ENCODE measurements around the gene DOK7. TPM values are rescaled to one million over a fixed set of nuclear protein-coding genes. Genes with fewer than 3 reads are reported as not detected.

Gene DOK7
- total RNA-seq, 1 experiment from 2014 or later = 5.3 TPM

DNA sequence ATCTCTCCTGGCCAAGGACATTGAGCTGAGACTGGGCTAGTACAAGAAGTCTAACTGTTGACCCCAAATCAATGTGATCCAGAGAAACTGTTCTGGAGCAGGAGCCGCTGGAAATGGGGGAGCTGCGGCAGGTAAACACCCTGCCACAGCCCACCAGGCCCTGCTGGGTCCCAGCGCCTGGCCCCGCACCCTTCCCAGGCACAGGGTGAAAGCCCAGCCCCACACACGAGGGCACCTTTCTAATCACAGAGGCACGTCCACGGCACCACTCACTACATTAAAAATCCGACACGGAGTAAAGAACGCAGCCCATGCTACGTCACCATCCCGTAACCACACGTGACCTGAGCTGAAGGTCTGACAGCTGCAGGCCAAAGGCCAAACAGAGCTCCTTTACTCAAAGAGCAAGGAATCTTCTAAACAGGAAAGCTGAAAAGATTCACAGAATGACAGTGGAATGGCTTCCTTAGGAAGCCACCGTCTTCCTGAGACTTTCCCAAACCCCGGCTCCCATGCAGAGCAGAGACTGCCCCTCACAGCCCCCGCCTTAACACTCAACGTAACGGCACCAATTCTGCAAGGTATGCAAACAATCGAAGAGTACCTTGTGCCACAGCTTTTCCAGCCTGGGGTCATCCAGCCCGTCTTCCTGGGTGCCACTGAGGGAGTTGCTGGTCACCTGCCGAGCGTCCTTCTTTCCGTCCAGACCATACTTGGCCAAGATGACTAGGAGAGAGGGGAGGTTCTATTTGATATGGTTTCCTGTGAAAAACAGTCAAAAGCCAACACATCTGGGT, 56.6 kb downstream of the DOK7 start:
- CTCF ChIA-PET = interaction anchor here (0.7 kb wide), 1 partner anchor 13 kb away, joined by 4 read pairs; no protein-coding TSS in a partner anchor
- intact Hi-C loops (cut with micrococcal nuclease) = no loop called here
- DNase-seq (ENCODE audit: unreplicated experiment) = no peak
- H3K27me3 Mint-ChIP-seq (ENCODE audit: insufficient read depth, unreplicated experiment) = no peaks in the 10 kb centered on the region
- no peak overlapping the region for H3K27ac Mint-ChIP-seq (ENCODE audit: low read depth, unreplicated experiment)
- H3K36me3 Mint-ChIP-seq (ENCODE audit: insufficient read depth, unreplicated experiment) = peaks cover 59% of the 10 kb centered on the region
- POLR2A ChIA-PET = no interaction called here
- no peaks in the 10 kb centered on the region for H3K4me1 Mint-ChIP-seq (ENCODE audit: insufficient read depth, unreplicated experiment)
- no peak overlapping the region for H3K4me3 Mint-ChIP-seq (ENCODE audit: unreplicated experiment)
- no TSS peak for BruUV-seq (replicated peaks)
- TF ChIP-seq, protein P1, sequence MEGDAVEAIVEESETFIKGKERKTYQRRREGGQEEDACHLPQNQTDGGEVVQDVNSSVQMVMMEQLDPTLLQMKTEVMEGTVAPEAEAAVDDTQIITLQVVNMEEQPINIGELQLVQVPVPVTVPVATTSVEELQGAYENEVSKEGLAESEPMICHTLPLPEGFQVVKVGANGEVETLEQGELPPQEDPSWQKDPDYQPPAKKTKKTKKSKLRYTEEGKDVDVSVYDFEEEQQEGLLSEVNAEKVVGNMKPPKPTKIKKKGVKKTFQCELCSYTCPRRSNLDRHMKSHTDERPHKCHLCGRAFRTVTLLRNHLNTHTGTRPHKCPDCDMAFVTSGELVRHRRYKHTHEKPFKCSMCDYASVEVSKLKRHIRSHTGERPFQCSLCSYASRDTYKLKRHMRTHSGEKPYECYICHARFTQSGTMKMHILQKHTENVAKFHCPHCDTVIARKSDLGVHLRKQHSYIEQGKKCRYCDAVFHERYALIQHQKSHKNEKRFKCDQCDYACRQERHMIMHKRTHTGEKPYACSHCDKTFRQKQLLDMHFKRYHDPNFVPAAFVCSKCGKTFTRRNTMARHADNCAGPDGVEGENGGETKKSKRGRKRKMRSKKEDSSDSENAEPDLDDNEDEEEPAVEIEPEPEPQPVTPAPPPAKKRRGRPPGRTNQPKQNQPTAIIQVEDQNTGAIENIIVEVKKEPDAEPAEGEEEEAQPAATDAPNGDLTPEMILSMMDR (IDR thresholded peaks at IDR 0.05; ENCODE audit: unreplicated experiment) = no peak
- no peaks in the 10 kb centered on the region for H3K9me3 Mint-ChIP-seq (ENCODE audit: unreplicated experiment)

DNA sequence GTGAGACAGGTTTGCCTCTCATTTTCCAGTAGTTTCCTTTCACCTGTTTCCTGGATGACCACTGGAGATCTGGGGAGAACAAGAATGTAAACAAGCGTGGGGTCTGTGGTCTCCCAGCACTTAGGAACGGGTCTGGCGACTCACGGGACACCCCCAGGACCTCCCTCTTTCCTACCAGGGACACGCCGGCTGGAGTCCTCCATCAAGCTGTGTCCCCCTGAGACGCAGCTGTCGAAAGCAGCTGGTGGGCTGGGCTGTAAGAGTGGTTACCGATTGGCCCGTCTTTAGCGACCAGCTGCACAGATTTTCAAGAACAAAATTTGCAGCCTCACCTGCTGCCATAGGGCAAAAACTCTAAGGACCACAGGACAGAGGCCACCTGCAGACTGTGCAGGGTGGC, 57.2 kb downstream of the DOK7 start:
- Mint-ChIP-seq H3K4me3 (ENCODE audit: unreplicated experiment) (no peak overlapping the region), H3K27me3 (ENCODE audit: insufficient read depth, unreplicated experiment) (no peaks in the 10 kb centered on the region), H3K27ac (ENCODE audit: low read depth, unreplicated experiment) (no peak overlapping the region), H3K4me1 (ENCODE audit: insufficient read depth, unreplicated experiment) (no peaks in the 10 kb centered on the region), H3K9me3 (ENCODE audit: unreplicated experiment) (no peaks in the 10 kb centered on the region), H3K36me3 (ENCODE audit: insufficient read depth, unreplicated experiment) (peaks cover 57% of the 10 kb centered on the region)
- intact Hi-C loops (cut with micrococcal nuclease) = no loop called here
- ChIA-PET POLR2A (no interaction called here), CTCF (interaction anchor here (0.7 kb wide), 1 partner anchor 13 kb away, joined by 4 read pairs; no protein-coding TSS in a partner anchor)
- TF ChIP-seq, protein P1 (IDR thresholded peaks at IDR 0.05; ENCODE audit: unreplicated experiment) = no peak
- DNase-seq (ENCODE audit: unreplicated experiment) = no peak
- no TSS peak for BruUV-seq (replicated peaks)

DNA sequence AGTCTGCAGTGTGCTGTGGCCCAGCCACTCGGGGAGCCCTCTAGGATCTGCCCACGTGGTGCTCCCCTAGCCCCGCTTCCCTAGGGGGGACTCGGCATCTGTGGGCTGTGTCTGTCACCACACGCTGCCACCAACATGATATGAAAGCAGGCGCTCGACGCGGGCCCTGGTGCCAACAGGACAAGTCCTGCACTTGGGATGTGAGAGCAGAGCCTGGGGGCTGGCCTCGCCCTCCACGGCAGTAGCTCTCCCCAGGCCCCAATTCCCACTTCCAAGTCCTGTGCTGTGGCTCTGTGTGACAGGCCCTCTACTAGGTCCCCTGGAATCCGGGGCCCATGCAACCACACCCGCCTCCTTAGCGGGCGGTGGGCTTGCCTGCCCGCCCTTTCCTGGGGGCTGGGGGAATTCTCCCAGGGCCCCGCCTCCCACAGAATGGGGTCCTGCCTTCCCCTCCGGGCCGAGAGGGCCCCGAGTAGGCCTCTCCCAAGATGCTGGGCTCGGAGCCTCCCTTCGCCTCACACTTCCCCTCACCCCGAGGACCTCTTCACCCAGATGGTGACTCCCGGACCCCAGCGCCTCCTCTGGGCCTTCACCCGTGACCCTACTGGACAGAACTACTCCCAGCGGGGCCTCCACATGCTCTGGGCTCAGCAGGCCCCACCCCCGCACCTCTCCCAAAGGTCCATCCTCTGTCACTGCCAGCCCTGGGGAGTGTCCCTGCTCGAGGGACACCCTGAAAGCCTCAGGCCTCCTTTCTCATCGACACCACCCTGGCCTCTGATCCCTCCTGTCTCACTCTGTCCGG, 57.9 kb downstream of the DOK7 start:
- no peaks in the 10 kb centered on the region for H3K4me1 Mint-ChIP-seq (ENCODE audit: insufficient read depth, unreplicated experiment)
- TF ChIP-seq, protein P1 (IDR thresholded peaks at IDR 0.05; ENCODE audit: unreplicated experiment) = no peak
- H3K9me3 Mint-ChIP-seq (ENCODE audit: unreplicated experiment) = no peaks in the 10 kb centered on the region
- H3K27me3 Mint-ChIP-seq (ENCODE audit: insufficient read depth, unreplicated experiment) = no peaks in the 10 kb centered on the region
- ChIA-PET CTCF (no interaction called here), POLR2A (no interaction called here)
- peaks cover 50% of the 10 kb centered on the region for H3K36me3 Mint-ChIP-seq (ENCODE audit: insufficient read depth, unreplicated experiment)
- intact Hi-C loops (cut with micrococcal nuclease) = no loop called here
- no peak overlapping the region for H3K27ac Mint-ChIP-seq (ENCODE audit: low read depth, unreplicated experiment)
- DNase-seq (ENCODE audit: unreplicated experiment) = no peak
- H3K4me3 Mint-ChIP-seq (ENCODE audit: unreplicated experiment) = no peak overlapping the region
- no TSS peak for BruUV-seq (replicated peaks)

DNA sequence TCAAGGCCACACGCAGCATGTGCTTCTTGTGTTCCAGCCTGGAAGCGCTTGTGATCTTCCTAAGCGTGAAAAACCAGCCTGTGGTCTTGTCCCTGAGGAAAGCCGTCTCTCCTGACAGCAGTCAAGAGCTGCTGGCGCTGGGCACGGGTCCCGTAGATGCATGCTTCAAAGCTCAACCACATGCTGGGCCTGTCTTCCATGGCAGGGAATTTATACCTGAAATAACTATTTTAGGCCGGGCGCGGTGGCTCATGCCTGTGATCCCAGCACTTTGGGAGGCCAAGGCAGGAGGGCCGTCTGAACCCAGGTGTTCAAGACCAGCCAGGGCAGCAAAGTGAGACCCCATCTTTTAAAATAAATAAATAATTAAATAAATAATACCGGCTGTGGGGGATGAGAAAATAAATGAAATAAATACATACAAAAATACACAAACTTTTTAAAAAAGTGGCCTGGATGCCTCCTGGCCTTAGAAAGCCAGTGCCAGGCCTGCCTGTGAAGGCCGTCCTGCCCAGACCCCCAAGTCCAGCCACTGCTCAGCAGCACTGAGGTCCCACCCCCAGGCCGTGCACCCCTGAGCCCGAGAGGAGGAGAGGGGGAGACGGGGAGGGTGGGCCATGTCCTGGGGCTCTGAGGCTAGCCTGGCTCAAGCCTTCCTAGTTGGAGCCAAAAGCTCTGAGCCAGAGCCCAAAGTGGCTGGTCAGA, 58.7 kb downstream of the DOK7 start:
- Mint-ChIP-seq H3K27me3 (ENCODE audit: insufficient read depth, unreplicated experiment) (no peaks in the 10 kb centered on the region), H3K4me3 (ENCODE audit: unreplicated experiment) (no peak overlapping the region), H3K36me3 (ENCODE audit: insufficient read depth, unreplicated experiment) (peaks cover 45% of the 10 kb centered on the region), H3K27ac (ENCODE audit: low read depth, unreplicated experiment) (no peak overlapping the region), H3K9me3 (ENCODE audit: unreplicated experiment) (no peaks in the 10 kb centered on the region), H3K4me1 (ENCODE audit: insufficient read depth, unreplicated experiment) (no peaks in the 10 kb centered on the region)
- POLR2A ChIA-PET = no interaction called here
- intact Hi-C loops (cut with micrococcal nuclease) = no loop called here
- TF ChIP-seq, protein P1 (IDR thresholded peaks at IDR 0.05; ENCODE audit: unreplicated experiment) = no peak
- no peak for DNase-seq (ENCODE audit: unreplicated experiment)
- no TSS peak for BruUV-seq (replicated peaks)
- CTCF ChIA-PET = no interaction called here

Measured in MCF 10A (cell line).